GM21576 (cell line): ENCODE results near the gene PSMC3.

Experiments used
- ATAC-seq: cut with Tn5 transposase; IDR thresholded peaks from one replicate; pipeline ENCODE4 v1.9.1; 2021; ENCODE audit warnings: mild to moderate bottlenecking, moderate library complexity; ENCODE audit not compliant: unreplicated experiment

PSMC3 gene

DNA sequence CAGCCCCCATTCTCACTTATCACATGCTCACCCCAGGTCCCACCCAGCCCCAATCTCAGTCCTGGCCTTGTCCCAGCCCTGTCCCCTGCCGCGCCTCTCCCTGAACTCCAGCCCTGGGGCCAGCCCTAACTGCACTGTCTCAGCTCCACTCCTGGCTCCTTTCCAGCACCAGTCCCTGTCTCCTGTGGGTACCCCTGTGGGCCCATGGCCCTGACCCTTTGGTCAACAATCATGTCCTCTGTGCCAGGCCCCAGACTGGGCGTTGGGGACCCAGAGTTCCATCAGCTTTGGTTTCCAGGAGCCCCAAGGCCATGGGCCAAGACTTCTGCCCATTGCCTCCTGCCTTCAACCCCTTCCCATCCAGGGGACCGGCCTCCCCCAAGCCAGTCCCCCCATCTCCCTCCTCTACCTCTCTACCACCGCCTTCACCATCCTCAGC lies 48.6 kb downstream of the PSMC3 start:
- ATAC-seq = no peak

DNA sequence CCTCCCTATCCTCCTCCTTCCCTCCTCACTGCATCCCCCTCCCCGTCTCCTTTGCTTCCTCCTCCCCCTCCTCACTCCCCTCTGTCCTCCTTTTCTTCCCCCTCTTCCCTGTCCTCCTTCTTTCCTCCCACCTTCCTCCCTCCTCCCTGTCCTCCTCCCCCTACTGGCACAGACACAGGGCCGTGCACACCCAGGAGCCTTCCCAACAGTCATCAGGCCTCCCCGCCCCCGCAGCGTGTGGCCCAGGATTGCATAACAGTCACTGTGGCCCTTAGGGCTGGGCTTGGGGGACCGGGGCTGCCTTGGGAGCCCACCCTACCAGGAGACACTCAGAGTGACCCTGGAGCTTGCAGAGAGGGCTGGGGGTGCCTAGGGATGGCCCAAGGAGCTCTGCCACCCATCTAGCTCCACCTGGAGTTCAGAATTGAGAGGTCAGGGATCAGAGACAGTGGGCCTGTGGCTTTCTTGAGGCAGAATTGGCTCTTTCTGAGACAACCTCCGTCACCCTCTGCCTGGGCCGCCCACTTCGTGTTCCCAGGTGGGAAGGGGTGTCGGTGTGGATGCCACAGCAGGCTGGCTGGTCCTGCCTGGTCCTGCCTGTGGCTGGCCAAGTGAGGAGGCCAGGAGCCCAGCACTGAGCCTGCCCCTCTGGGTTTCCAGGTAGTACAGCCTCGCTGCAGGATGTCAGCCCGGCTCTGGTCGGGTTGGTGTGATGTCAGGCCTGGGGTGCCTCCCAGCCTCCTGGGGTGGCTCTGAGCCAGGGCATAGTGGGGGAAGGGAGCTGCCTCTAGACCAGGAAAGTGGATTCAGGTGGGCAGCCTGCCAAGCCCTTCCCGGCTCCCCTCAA lies 49.5 kb downstream of the PSMC3 start:
- no peak for ATAC-seq

DNA sequence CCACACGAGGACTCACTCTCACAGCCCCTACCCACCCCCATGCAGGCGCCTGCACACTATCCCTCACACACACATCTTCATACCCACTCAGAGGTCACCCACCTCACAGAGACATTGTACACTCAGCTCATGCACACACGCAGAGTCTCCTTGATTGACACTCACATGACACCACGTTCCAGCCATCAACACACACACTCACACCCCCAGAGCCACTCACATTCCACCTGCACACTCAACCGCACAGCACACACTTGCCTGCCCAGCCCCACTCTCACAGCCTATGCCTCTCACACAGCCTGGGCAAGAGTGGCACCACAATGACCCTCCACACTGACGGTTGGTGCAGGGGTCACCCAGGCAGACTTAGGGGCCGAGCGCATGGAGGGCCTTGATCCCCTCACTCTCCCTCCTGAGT lies 50.1 kb downstream of the PSMC3 start:
- no peak for ATAC-seq

DNA sequence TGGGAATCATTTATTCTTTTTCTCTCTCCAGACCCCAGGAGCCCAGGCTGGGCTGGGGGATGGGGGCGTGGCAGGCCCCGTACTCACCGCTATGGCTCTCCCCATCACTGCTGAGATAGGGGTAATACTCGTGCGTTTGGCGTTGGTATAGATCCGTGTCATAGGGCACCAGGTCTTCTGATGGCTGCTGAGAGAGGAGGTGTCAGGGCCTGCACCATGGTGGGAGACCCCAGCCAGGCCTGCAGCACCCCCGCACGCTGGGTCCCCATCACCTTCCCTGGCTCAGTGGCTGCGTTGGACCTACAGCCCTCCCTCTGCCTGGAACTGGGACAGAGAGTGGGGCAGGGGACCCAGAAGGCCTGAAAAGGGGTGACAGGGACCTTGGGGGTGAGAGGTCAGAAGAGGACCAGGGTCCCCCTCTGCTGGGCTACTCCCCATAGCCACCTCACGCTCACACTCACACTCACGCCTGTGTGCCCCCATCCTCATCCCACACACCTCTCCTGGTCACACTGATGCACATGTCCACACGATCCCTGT lies 50.6 kb downstream of the PSMC3 start:
- no peak for ATAC-seq

DNA sequence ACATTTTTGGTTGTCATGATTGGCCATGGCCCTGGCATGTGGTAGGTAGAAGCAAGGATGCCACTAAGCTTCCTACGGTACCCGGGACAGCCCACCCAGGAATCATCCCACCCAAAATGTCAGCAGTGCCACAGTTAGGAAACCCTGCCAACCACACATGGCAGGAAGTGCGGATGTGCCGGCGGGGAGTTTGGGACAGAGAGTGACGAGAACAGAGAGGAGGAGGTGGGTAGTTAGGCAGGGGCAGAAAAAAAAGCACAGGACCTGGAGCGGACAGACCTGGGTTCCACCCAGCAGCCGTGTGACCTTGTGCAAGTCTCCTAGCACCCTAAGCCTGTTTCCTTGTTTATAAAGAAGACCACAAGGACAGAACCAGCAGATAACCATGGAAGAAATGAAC lies 51.2 kb downstream of the PSMC3 start:
- no peak for ATAC-seq

DNA sequence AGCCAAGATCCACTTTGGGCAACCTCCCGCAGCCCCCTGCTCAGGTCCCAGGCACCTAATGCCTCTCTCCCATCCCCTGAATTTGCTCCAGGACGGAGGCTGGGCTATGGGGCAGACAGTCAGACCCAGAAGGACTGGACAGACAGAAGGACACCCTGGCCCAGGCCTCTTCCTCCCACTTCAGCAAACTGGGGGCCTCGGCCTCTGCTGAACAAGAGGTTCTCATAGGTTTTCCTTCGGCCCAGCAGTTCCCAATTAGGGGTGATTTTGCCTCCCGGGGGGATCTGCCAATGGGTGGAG lies 51.6 kb downstream of the PSMC3 start:
- no peak for ATAC-seq

DNA sequence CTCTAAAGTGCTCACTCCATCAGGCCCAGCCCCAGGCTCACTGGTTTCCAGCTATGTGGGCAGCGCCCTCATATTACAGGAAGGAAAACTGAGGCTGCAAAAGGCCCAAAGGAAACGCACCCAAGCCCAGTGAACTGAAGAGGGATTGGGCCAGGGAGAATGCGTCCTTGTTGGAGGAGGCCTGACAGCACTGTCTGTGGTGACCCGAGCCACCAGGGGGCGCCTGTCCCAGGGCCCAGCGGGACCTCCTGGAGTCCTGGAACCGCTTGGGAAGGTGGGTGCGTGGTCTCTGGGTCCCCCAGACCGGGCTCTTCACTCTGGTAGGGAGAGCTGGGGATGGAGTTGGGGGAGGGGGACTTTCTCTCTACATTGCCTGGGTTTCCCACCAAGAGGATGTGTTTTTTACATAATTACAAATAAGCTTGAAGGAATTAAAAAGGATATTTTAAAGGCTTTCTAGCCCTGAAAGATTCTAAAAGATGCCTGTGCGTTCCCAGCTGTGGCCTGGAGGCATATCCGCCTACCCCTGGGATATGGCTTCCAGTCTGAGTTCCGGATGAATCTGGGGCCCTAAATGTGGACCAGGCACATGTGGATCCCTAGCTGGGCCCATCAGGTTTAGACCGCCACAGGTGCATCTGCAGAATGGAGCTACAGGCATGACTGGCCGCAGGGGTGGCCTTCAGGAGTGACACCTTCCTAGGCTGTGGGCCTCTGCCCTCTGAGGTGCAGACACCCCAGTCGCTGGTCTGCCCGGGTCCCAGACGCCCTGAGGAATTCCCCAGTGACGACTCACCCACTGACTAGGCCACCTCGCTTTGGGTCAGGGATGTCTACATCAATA lies 52.1 kb downstream of the PSMC3 start:
- ATAC-seq = peak; percentile 40

DNA sequence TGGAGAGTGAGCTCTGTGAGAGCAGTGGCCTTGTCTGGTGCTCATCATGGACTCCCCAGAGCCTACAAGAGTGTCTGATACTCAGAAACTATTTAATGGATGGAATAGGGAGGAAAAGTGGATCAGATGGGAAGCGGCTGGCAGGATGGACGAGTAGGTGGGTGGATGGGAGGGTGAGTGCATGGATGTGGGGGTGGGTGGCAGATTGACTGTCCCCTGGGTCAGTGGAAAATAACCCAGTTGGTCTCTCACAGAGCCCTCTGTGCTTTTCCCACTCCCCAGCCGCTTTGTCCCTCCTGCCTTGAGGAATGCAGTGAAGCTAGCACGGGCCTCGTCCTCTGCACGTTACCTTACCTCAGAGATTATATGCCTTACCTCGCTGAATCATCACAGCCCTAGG lies 53.8 kb downstream of the PSMC3 start:
- ATAC-seq = no peak

DNA sequence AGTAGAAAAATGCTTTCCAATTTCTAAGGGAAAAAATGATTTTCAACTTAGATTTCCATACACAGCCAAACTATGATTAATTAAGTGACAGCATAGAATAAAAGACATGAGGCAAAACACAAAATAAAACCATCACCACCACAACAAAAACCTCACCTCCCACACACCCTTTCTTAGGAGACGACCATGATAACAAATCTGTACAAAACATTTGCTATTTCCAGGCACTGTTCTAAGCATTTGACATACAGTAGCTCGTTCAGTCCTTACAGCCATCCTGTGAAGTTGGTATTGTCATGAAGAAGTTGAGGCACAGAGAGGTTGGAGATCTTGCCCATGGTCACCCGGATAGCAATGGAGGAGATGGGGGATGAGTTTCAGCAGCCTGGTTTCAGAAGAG lies 56.6 kb downstream of the PSMC3 start:
- ATAC-seq = no peak
